Neuronal stem cell (in vitro differentiated cells): Measurements from ENCODE around the gene SCO2.

Experiments
- DNase-seq: peaks from one replicate; pipeline ENCODE4 v3.0.0-alpha.2; 2013; ENCODE audit warnings: low spot score
- H2AFZ ChIP-seq: one replicate; pipeline ENCODE4 v1.6.1; 2013; ENCODE audit warnings: mild to moderate bottlenecking, low read length, inconsistent platforms
- H2AK5ac ChIP-seq: 2 replicates; pipeline ENCODE4 v1.6.1; 2013; ENCODE audit warnings: low read depth, mild to moderate bottlenecking, inconsistent platforms, low read length, moderate library complexity, mixed read lengths
- H2BK120ac ChIP-seq: 2 replicates; pipeline ENCODE4 v1.6.1; 2013; ENCODE audit warnings: low read depth, mild to moderate bottlenecking, inconsistent platforms, low read length, moderate library complexity, mixed read lengths
- H2BK12ac ChIP-seq: one replicate; pipeline ENCODE4 v1.6.1; 2013; ENCODE audit warnings: low read length, inconsistent platforms
- H2BK15ac ChIP-seq: 2 replicates; pipeline ENCODE4 v1.6.1; 2013; ENCODE audit warnings: mild to moderate bottlenecking, low read length, inconsistent platforms, mixed read lengths
- H2BK5ac ChIP-seq: one replicate; pipeline ENCODE4 v1.6.1; 2013; ENCODE audit warnings: inconsistent platforms, mild to moderate bottlenecking, low read length, moderate library complexity
- H3K14ac ChIP-seq: one replicate; pipeline ENCODE4 v1.6.1; 2013; ENCODE audit warnings: low read length, inconsistent platforms
- H3K18ac ChIP-seq: 2 replicates; pipeline ENCODE4 v1.6.1; 2013; ENCODE audit warnings: low read length, inconsistent platforms
- H3K23ac ChIP-seq: 2 replicates; pipeline ENCODE4 v1.6.1; 2013; ENCODE audit warnings: low read depth, mild to moderate bottlenecking, mixed read lengths, low read length, inconsistent platforms; ENCODE audit not compliant: poor library complexity
- H3K27ac ChIP-seq: replicated peaks from 3 replicates; pipeline ENCODE4 v1.5.1; 2013; ENCODE audit warnings: low read length, inconsistent platforms
- H3K27me3 ChIP-seq, 3 experiments: 2 replicates each; pipeline ENCODE4 v1.6.1; 2013; ENCODE audit warnings: low read length in 3 of 3, mild to moderate bottlenecking in 2 of 3, inconsistent platforms in 1 of 3, low read depth in 1 of 3, mixed read lengths in 1 of 3, moderate library complexity in 1 of 3; ENCODE audit not compliant: control insufficient read depth in 3 of 3, insufficient read depth in 3 of 3
- H3K36me3 ChIP-seq, 2 donors: replicated peaks in 1 of 2; 2 replicates each; pipeline ENCODE4 v1.6.1; 2013; ENCODE audit warnings: low read length in 2 of 2; ENCODE audit not compliant: control insufficient read depth in 2 of 2, insufficient read depth in 2 of 2
- H3K4ac ChIP-seq: 2 replicates; pipeline ENCODE4 v1.6.1; 2013; ENCODE audit warnings: inconsistent platforms, mild to moderate bottlenecking, low read length, moderate library complexity
- H3K4me1 ChIP-seq, 2 donors: 1 replicate in 1 of 2; 2 replicates in 1 of 2; pipeline ENCODE4 v1.6.1; 2013; ENCODE audit warnings: low read length in 2 of 2, low read depth in 1 of 2; ENCODE audit not compliant: control insufficient read depth in 2 of 2, insufficient read depth in 1 of 2
- H3K4me2 ChIP-seq: one replicate; pipeline ENCODE4 v1.6.1; 2013; ENCODE audit warnings: mild to moderate bottlenecking, low read length, inconsistent platforms; ENCODE audit not compliant: insufficient read depth, poor library complexity, severe bottlenecking
- H3K4me3 ChIP-seq, 2 donors: 2 replicates each; pipeline ENCODE4 v1.5.1; 2013; ENCODE audit warnings: low read length in 2 of 2, mild to moderate bottlenecking in 2 of 2, inconsistent platforms in 1 of 2, moderate library complexity in 1 of 2
- H3K79me1 ChIP-seq: one replicate; pipeline ENCODE4 v1.6.1; 2013; ENCODE audit warnings: low read depth, mild to moderate bottlenecking, inconsistent platforms, low read length, moderate library complexity
- H3K9ac ChIP-seq: one replicate; pipeline ENCODE4 v1.6.1; 2013; ENCODE audit warnings: mild to moderate bottlenecking, low read depth, low read length, inconsistent platforms; ENCODE audit not compliant: poor library complexity
- H3K9me3 ChIP-seq, 2 donors: replicated peaks in 1 of 2; 2 replicates each; pipeline versions ENCODE3 to v1.6.1; 2013; ENCODE audit warnings: low read length in 2 of 2, mild to moderate bottlenecking in 2 of 2, inconsistent platforms in 1 of 2, low read depth in 1 of 2, mixed read lengths in 1 of 2, moderate library complexity in 1 of 2; ENCODE audit not compliant: control insufficient read depth in 2 of 2, insufficient read depth in 1 of 2
- H4K8ac ChIP-seq: one replicate; pipeline ENCODE4 v1.6.1; 2013; ENCODE audit warnings: low read depth, mild to moderate bottlenecking, inconsistent platforms, low read length, moderate library complexity
- H4K91ac ChIP-seq: one replicate; pipeline ENCODE4 v1.6.1; 2013; ENCODE audit warnings: low read length, low read depth, mild to moderate bottlenecking, inconsistent platforms; ENCODE audit not compliant: poor library complexity
- WGBS, 2 donors: extraction: QIAGEN DNeasy Blood & Tissue Kit; methylation state at CpG; one replicate each; pipeline ENCODE4 v1.1.7; 2013; ENCODE audit warnings: missing lambda C conversion rate in 2 of 2, mixed read lengths in 1 of 2; ENCODE audit not compliant: insufficient read length in 2 of 2, insufficient replicate concordance in 1 of 2; ENCODE audit errors: extremely low coverage in 2 of 2; 5-methylcytosine and 5-hydroxymethylcytosine counted together

The SCO2 gene

GRCh38 chr22:50523458-50523805 lies 2.0 kb downstream of the SCO2 start:
- Histone ChIP-seq H3K4ac (no peak overlapping the region), H2AK5ac (no peak overlapping the region), H3K23ac (peak overlapping the region; percentile 55), H3K18ac (no peak overlapping the region), H3K27me3 (peaks cover 0 to under 1% (median 0%) of the 10 kb centered on the region in 3 experiments), H2AFZ (no peak overlapping the region), H2BK5ac (no peak overlapping the region), H3K36me3 (peaks cover 44 to 58% of the 10 kb centered on the region in 2 donors), H3K79me1 (peaks cover 12% of the 10 kb centered on the region), H4K8ac (no peak overlapping the region), H2BK12ac (no peak overlapping the region), H3K9me3 (peaks cover under 1 to 3% of the 10 kb centered on the region in 2 donors), H3K9ac (no peak overlapping the region), H3K4me3 (no peak overlapping the region), H3K4me1 (peaks cover 11 to 17% of the 10 kb centered on the region in 2 donors), H2BK120ac (no peak overlapping the region), H3K14ac (no peak overlapping the region), H3K27ac (no peak overlapping the region), H2BK15ac (no peak overlapping the region), H4K91ac (no peak overlapping the region), H3K4me2 (no peak overlapping the region)
- DNase-seq = no peak
- no CpG with 5 or more reads among the region's 16 CpGs for WGBS, 2 donors

GRCh38 chr22:50522806-50523438 lies 2.5 kb downstream of the SCO2 start:
- Histone ChIP-seq H3K4me1 (peaks cover 11 to 17% of the 10 kb centered on the region in 2 donors), H3K36me3 (peaks cover 49 to 63% of the 10 kb centered on the region in 2 donors), H4K8ac (peak overlapping the region; percentile 48), H3K9me3 (no peaks in the 10 kb centered on the region), H3K9ac (no peak overlapping the region), H2AFZ (no peak overlapping the region), H3K27ac (no peak overlapping the region), H3K79me1 (peaks cover 12% of the 10 kb centered on the region), H3K4ac (no peak overlapping the region), H3K14ac (no peak overlapping the region), H3K4me3 (no peak overlapping the region), H3K27me3 (no peaks in the 10 kb centered on the region), H2BK5ac (peak overlapping the region; percentile 39), H3K23ac (peak overlapping the region; percentile 55), H4K91ac (no peak overlapping the region), H2AK5ac (no peak overlapping the region), H3K4me2 (no peak overlapping the region), H2BK15ac (no peak overlapping the region), H3K18ac (no peak overlapping the region), H2BK12ac (no peak overlapping the region), H2BK120ac (no peak overlapping the region)
- no peak for DNase-seq
- no CpG with 5 or more reads among the region's 22 CpGs for WGBS, 2 donors

- no peak overlapping the region for H3K18ac ChIP-seq
- peaks cover 55 to 69% of the 10 kb centered on the region in 2 donors for H3K36me3 ChIP-seq
- H3K79me1 ChIP-seq = peaks cover 13% of the 10 kb centered on the region
- no peak overlapping the region for H4K8ac ChIP-seq
- peaks cover 11 to 16% of the 10 kb centered on the region in 2 donors for H3K4me1 ChIP-seq
- no peaks in the 10 kb centered on the region for H3K9me3 ChIP-seq
- H2BK12ac ChIP-seq = no peak overlapping the region
- H3K9ac ChIP-seq = no peak overlapping the region
- no peak overlapping the region for H3K4ac ChIP-seq
- no peak overlapping the region for H2BK120ac ChIP-seq
- H2BK15ac ChIP-seq = no peak overlapping the region
- H3K14ac ChIP-seq = no peak overlapping the region
- H3K27me3 ChIP-seq = no peaks in the 10 kb centered on the region
- no peak overlapping the region for H4K91ac ChIP-seq
- H3K4me2 ChIP-seq = no peak overlapping the region
- no peak overlapping the region for H3K27ac ChIP-seq
- no peak overlapping the region for H2AFZ ChIP-seq
- no peak for DNase-seq
- H2BK5ac ChIP-seq = peak overlapping the region; percentile 39
- no peak overlapping the region for H3K23ac ChIP-seq
- no peak overlapping the region for H2AK5ac ChIP-seq
- no peak overlapping the region for H3K4me3 ChIP-seq
- WGBS, 2 donors = no CpG with 5 or more reads among the region's 15 CpGs
These were observed 3.1 kb downstream of the SCO2 start for GRCh38 chr22:50522208-50522805.

GRCh38 chr22:50521710-50522109 lies 3.7 kb downstream of the SCO2 start:
- Histone ChIP-seq H3K36me3 (peaks cover 61 to 75% of the 10 kb centered on the region in 2 donors), H3K4me3 (no peak overlapping the region), H3K9ac (no peak overlapping the region), H2BK12ac (no peak overlapping the region), H4K91ac (no peak overlapping the region), H3K27me3 (no peaks in the 10 kb centered on the region), H3K4me2 (no peak overlapping the region), H3K4me1 (peaks cover 7 to 10% of the 10 kb centered on the region in 2 donors), H4K8ac (no peak overlapping the region), H2BK120ac (no peak overlapping the region), H3K23ac (no peak overlapping the region), H3K4ac (no peak overlapping the region), H2AFZ (no peak overlapping the region), H3K18ac (no peak overlapping the region), H2AK5ac (no peak overlapping the region), H3K27ac (no peak overlapping the region), H3K79me1 (peaks cover 17% of the 10 kb centered on the region), H2BK5ac (no peak overlapping the region), H2BK15ac (no peak overlapping the region), H3K14ac (no peak overlapping the region), H3K9me3 (no peaks in the 10 kb centered on the region)
- WGBS, 2 donors = no CpG with 5 or more reads among the region's 10 CpGs
- DNase-seq = no peak
